Measurements from ENCODE around the gene PARP6. TPM values are rescaled to one million over a fixed set of nuclear protein-coding genes. Genes with fewer than 3 reads are reported as not detected.

The PARP6 gene
- polyA plus RNA-seq, 1 of the 3 experiments (the other 2 are of a cell fraction) = 57.7 TPM

GRCh38 chr15:72223278-72223677 is 49.1 kb downstream of the PARP6 start:
- CTCF ChIA-PET = interaction anchor here (1.3 to 1.8 kb wide), 2 partner anchors 10 to 22 kb away, joined by 3 to 5 read pairs; no protein-coding TSS in a partner anchor

GRCh38 chr15:72222393-72222792 is 50.0 kb downstream of the PARP6 start:
- Histone ChIP-seq H4K20me1 (ENCODE audit: insufficient read depth) (peaks cover 100% of the 10 kb centered on the region), H3K9me3 (no peaks in the 10 kb centered on the region), H3K4me2 (peak overlapping the region; percentile 61), H3K36me3 (replicated peaks in 1 of 2; ENCODE audit: control insufficient read depth in 1 of 2, insufficient read depth in 2 of 2, low read length in 1 of 2) (peaks cover 66 to 68% of the 10 kb centered on the region in 2 experiments), H3K9ac (no peak overlapping the region), H3K27ac (ENCODE audit: low read depth in 2 of 2, low read length in 1 of 2) (peak overlapping the region; percentile 54 to 55), H3F3A (replicated peaks; ENCODE audit: insufficient read depth) (peaks cover 78% of the 10 kb centered on the region), H3K4me3 (ENCODE audit: low read depth in 2 of 2, low read length in 1 of 2) (no peak overlapping the region), H3K27me3 (ENCODE audit: insufficient read depth) (no peaks in the 10 kb centered on the region), H3K9me2 (no peaks in the 10 kb centered on the region), H3K79me2 (ENCODE audit: insufficient read depth) (peaks cover 100% of the 10 kb centered on the region), H3K4me1 (ENCODE audit: control insufficient read depth in 1 of 2, insufficient read depth in 2 of 2, low read depth in 1 of 2, low read length in 1 of 2) (peaks cover 43 to 69% of the 10 kb centered on the region in 2 experiments), H2AFZ (ENCODE audit: low read depth) (no peak overlapping the region)
- 54% methylated on average over 3 of the region's 4 CpGs for WGBS (ENCODE audit: low lambda C conversion rate)
- TF ChIP-seq FOSL2 (IDR thresholded peaks at IDR 0.05; ENCODE audit: borderline replicate concordance, low read depth) (peak; percentile 74; the same call in 1 of the 2 replicates), RCOR1 (IDR thresholded peaks at IDR 0.05; ENCODE audit: low read length) (no peak), GABPA (IDR thresholded peaks at IDR 0.05; ENCODE audit: low read depth) (no peak), POLR2AphosphoS5 (IDR thresholded peaks at IDR 0.05; ENCODE audit: low read depth, low read length) (peak; percentile 40; the same call in 1 of the 2 replicates), GATA2 (CRISPR knock-in tag; IDR thresholded peaks at IDR 0.05) (no peak), TCF12 (IDR thresholded peaks at IDR 0.05) (peak; percentile 53; the same call in 1 of the 2 replicates), SIN3A (IDR thresholded peaks at IDR 0.05; ENCODE audit: borderline replicate concordance, low read depth, low read length) (0 out of 2 replicates have a peak, but pooled peaks have one; percentile 52), JUND (IDR thresholded peaks at IDR 0.05) (peak; percentile 49; the same call in 1 of the 2 replicates)
- TF ChIP-seq, protein P1, sequence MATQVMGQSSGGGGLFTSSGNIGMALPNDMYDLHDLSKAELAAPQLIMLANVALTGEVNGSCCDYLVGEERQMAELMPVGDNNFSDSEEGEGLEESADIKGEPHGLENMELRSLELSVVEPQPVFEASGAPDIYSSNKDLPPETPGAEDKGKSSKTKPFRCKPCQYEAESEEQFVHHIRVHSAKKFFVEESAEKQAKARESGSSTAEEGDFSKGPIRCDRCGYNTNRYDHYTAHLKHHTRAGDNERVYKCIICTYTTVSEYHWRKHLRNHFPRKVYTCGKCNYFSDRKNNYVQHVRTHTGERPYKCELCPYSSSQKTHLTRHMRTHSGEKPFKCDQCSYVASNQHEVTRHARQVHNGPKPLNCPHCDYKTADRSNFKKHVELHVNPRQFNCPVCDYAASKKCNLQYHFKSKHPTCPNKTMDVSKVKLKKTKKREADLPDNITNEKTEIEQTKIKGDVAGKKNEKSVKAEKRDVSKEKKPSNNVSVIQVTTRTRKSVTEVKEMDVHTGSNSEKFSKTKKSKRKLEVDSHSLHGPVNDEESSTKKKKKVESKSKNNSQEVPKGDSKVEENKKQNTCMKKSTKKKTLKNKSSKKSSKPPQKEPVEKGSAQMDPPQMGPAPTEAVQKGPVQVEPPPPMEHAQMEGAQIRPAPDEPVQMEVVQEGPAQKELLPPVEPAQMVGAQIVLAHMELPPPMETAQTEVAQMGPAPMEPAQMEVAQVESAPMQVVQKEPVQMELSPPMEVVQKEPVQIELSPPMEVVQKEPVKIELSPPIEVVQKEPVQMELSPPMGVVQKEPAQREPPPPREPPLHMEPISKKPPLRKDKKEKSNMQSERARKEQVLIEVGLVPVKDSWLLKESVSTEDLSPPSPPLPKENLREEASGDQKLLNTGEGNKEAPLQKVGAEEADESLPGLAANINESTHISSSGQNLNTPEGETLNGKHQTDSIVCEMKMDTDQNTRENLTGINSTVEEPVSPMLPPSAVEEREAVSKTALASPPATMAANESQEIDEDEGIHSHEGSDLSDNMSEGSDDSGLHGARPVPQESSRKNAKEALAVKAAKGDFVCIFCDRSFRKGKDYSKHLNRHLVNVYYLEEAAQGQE (IDR thresholded peaks at IDR 0.05; ENCODE audit: low read depth, low read length) = no peak
- TF ChIP-seq, protein P2, sequence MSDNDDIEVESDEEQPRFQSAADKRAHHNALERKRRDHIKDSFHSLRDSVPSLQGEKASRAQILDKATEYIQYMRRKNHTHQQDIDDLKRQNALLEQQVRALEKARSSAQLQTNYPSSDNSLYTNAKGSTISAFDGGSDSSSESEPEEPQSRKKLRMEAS (IDR thresholded peaks at IDR 0.05; ENCODE audit: low read depth) = peak; percentile 83
- CTCF ChIA-PET = interaction anchor here (1.8 kb wide), 1 partner anchor 11 kb away, joined by 5 read pairs; no protein-coding TSS in a partner anchor
- no peak for DNase-seq
- POLR2A ChIA-PET = interaction anchor here (0.8 to 4.2 kb wide), 3 partner anchors 8 to 22 kb away, joined by 3 to 28 read pairs (median 6); partner anchors contain the start of gene PKM

More at GRCh38 chr15:72223278-72223677, 49.1 kb downstream of the PARP6 start:
- no peak for TF ChIP-seq FOXJ3 (CRISPR knock-in tag; IDR thresholded peaks at IDR 0.05)
- TF ChIP-seq JUND (IDR thresholded peaks at IDR 0.05) = no peak
- no peak for TF ChIP-seq PBX3 (IDR thresholded peaks at IDR 0.05)
- TF ChIP-seq FOXM1 (IDR thresholded peaks at IDR 0.05; ENCODE audit: low read depth) = no peak
- no peak for TF ChIP-seq CHD2 (IDR thresholded peaks at IDR 0.05; ENCODE audit: low read length, partially characterized antibody)
- TF ChIP-seq EP300 (IDR thresholded peaks at IDR 0.05; ENCODE audit: borderline replicate concordance in 1 of 2, low read depth in 1 of 2, low read length in 1 of 2) = no peak
- no peak for TF ChIP-seq GATA2 (CRISPR knock-in tag; IDR thresholded peaks at IDR 0.05)
- no peak for TF ChIP-seq TCF12 (IDR thresholded peaks at IDR 0.05)
- TF ChIP-seq SIN3A (IDR thresholded peaks at IDR 0.05; ENCODE audit: borderline replicate concordance, low read depth, low read length) = no peak
- no peak for TF ChIP-seq FOSL2 (IDR thresholded peaks at IDR 0.05; ENCODE audit: borderline replicate concordance, low read depth)
- H4K20me1 ChIP-seq (ENCODE audit: insufficient read depth) = peaks cover 100% of the 10 kb centered on the region
- H3K9me3 ChIP-seq = no peaks in the 10 kb centered on the region
- peak overlapping the region; percentile 61 for H3K4me2 ChIP-seq
- DNase-seq = no peak
- H3K36me3 ChIP-seq (replicated peaks in 1 of 2; ENCODE audit: control insufficient read depth in 1 of 2, insufficient read depth in 2 of 2, low read length in 1 of 2) = peaks cover 60 to 64% of the 10 kb centered on the region in 2 experiments
- no peak overlapping the region for H2AFZ ChIP-seq (ENCODE audit: low read depth)
- no peak overlapping the region for H3K9ac ChIP-seq
- POLR2A ChIA-PET = no interaction called here
- peaks cover 100% of the 10 kb centered on the region for H3K79me2 ChIP-seq (ENCODE audit: insufficient read depth)
- H3K4me1 ChIP-seq (ENCODE audit: control insufficient read depth in 1 of 2, insufficient read depth in 2 of 2, low read depth in 1 of 2, low read length in 1 of 2) = peaks cover 49 to 69% of the 10 kb centered on the region in 2 experiments
- no peaks in the 10 kb centered on the region for H3K9me2 ChIP-seq
- 80% methylated on average over 10 of the region's 10 CpGs for WGBS (ENCODE audit: low lambda C conversion rate)
- no peaks in the 10 kb centered on the region for H3K27me3 ChIP-seq (ENCODE audit: insufficient read depth)
- H3K4me3 ChIP-seq (ENCODE audit: low read depth in 2 of 2, low read length in 1 of 2) = no peak overlapping the region; a peak in 1 of 4 replicates
- H3K27ac ChIP-seq (ENCODE audit: low read depth in 2 of 2, low read length in 1 of 2) = peak overlapping the region; percentile 12 to 55; a peak in 3 of 4 replicates
- peaks cover 78% of the 10 kb centered on the region for H3F3A ChIP-seq (replicated peaks; ENCODE audit: insufficient read depth)

Data from SK-N-SH (cell line).